Activated gamma-delta T cell (primary cell): Measurements from ENCODE around the gene TPM4.
A peak's percentile ranks its signal among the peaks of the same experiment; 100 is the strongest.
"Not testable (repeated sequence)": the region's sequence is repeated elsewhere in the genome, so short reads cannot be mapped to it uniquely, and the experiment has no call there.

Experiments used
- DNase-seq: peaks from one replicate; lab custom pipeline; 2025; lab: John Stamatoyannopoulos, UW

Gene TPM4

DNA sequence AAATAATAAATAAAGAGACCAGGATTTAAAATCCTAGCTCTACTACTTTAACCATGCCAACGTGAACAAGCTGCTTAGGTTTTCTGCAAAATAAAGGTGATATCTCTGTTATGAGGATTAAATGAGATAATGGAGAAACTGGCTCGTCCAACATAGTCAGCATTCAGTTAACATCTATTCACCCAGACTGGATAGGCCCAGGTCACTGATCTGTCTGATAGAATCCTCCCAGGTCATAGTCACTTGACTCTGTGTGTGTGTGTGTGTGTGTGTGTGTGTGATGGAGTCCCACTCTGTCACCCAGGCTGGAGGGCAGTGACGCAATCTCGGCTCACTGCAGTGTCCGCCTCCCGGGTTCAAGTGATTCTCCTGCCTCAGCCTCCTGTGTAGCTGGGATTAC lies 22.5 kb downstream of the TPM4 start:
- no peak for DNase-seq

DNA sequence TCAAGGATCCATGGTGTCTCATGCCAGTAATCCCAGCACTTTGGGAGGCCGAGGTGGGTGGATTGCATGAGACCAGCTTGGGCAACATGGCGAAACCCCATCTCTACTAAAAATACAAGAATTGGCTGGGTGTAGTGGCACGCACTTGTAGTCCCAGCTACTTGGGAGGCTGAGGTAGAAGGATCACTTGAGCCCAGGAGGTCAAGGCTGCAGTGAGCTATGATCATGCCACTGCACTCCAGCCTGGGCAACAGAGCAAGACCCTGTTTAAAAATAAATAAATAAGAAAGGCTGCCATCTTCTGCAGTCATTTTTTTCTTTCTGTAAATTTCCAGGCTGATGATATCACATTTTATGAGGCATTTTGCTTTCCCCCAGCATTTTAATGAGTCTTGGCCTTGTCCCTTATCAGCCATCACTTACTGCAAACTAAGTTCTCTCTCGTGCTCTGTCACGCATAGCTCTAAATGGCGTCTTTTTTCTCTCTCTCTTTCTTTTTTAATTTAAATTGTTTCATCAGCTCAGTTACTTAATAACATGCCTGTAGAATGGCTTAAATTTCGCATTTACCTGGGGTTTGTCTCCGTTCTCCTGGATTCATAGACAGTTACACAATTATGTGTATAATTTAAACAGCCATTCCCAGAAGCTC lies 23.1 kb downstream of the TPM4 start:
- not testable (repeated sequence) for DNase-seq

DNA sequence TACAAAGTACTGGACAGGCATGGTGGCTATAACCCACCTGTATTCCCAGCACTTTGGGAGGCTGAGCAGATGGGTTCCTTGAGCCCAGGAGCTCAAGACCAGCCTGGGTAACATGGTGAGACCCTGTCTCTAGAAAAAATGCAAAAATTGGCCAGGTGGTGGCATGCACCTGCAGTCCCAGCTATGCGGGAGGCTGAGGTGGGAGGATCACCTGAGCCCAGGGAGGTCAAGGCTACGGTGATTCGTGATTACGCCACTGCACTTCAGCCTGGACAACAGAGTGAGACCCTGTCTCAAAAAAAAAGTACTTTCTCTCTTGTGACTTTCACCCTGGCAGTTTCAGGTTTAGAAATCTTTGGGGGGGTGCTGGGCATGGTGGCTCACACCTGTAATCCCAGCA lies 24.2 kb downstream of the TPM4 start:
- no peak for DNase-seq

DNA sequence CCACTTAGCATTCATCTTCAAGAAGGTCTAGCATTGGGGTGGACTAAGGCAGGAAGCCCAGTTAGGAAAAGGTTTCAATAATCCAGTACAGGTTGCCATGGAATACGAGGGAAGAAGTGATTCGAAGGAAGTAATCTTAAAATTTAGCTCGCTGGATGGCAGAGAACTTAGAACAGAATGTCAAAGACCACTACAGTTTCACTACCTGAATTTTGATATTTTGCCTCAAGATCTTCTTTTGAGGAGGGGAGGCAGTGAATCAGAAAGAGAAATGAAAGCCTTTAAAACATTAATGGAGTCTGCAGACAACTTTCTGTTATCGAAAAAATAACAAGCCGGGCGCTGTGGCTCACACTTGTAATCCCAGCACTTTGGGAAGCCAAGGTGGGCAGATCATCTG lies 28.4 kb downstream of the TPM4 start:
- DNase-seq: no peak

DNA sequence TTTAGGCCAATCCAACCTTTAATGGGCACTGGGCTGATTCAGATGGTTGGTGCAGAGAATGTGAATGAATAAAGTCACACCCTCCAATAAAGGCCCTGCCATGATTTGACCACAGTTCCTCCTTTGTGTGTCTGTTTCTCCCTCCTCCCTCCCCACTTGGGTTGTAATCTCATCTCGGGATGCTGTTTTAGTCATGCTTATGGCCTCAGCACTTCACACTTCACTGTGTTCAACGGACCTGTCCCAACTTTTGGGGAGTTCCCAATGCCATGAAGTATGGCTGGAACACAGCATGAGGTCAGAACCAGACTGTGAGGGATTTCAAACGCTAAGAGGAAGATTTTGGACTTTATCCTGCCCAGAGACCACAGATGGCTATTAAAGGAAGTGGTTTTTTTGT lies 29.8 kb downstream of the TPM4 start:
- no peak for DNase-seq

DNA sequence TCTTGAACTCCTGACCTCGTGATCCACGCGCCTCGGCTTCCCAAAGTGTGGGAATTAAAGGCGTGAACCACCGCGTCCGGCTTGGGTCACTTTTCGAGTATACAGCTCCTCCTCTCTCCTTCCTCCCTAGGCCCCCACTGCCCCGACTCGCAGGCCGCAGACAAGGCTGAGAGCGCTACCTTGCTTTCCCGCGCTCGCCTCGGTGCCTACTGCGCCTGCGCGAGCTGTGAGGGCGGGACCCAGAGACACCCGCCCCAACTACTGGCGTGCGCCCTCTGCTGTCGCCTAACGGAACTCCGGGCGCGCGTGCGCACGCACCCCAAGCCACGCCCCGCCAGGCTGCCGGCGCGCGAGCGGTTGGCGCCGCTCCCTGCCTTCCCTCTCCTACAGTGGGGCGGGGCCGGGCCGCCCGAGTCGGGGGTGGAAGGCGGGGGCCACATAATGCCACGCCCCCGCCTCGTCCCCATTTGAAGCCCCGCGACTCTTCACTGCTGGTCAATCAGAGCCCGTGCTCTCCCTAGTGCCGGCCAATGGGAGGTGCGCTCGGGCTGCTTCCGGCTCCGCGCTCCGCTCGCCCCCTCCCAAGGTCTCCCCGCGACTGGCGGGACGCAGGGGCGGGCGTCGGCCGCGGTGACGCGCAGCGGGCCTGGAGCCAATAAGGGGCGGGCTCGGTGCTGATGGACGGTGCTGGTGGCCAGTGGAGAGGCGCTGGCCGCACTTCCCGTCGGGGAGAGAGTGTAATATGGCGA lies 35.0 kb downstream of the TPM4 start, which contains the start of gene RAB8A:
Gene RAB8A, plus strand, starts transcription at position 730 of the 749 bp plus-strand sequence. Its CDS starts 13 bp downstream, at position 743.
- peak; percentile 100 for DNase-seq

DNA sequence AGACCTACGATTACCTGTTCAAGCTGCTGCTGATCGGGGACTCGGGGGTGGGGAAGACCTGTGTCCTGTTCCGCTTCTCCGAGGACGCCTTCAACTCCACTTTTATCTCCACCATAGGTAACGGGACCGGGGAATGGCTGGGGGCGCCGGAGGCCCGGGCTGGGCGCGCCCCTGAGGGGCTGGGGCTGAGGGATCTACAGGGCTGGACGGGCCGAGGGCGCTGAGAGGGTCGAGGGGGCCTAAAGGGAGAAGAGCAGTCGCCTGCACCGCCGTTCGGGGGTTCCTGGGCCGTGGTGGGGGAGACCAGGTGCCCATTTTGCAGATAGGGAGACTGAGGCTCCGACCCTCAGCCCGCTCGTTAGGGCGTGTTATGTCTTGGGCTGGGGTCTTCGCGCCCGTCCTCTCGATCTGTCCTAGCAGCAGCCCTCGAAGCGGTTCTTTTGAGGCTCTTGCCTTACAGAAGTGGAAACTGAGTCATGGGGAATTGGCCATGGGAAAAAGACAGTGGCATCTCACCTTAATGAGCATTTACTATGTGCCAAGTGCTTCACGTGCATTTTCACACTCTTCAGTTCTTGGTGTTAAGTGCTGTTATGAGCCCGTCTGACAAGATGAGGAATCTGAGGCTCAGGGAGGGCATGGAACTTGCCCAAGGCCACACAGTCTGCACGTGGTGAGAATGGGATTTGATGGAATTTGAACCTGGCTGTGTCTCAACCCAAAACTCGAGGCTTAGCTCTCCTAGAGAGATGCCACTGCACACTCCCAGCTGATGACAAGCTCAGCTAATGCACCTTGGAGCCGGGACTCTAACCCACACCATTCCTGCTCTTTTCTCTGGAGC lies 35.8 kb downstream of the TPM4 start:
- no peak for DNase-seq

DNA sequence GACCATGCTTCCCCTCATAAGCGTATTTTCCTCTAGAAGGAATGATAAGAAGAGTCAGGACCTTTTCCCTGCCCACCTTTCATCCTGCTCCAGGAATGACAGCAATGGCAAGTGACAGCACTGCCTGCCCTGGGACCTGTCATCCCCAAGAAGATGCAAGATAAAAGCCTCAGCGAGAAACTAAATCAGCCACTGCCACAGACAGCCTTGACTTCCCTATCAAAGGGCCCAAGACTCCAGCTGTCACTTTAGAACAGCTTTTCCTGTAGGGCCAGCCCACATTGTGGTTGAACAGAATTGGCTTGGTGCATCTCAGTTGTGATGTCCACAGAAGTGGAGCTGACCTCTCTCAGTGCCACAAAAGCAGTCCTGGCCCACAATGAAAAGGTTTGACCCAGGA lies 36.5 kb downstream of the TPM4 start:
- DNase-seq: no peak

DNA sequence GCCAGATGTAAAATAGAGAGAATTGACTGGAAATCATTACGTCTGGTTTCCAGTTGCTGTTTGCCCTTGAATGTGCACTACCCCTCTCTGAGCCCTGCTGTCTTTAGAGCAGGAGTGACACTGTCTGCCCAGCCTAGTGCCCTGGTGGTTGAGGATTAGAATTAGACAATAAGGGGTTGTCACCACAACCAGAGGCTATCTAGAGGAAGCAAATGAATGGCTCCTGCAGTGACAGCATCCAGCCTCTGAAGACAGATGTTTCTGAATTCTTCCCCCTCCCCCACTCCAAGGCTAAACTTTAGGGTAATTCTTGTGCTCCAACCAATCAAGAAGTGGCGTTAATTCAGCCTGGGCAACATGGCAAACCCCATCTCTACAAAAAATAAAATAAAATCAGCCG lies 37.4 kb downstream of the TPM4 start:
- DNase-seq: no peak

DNA sequence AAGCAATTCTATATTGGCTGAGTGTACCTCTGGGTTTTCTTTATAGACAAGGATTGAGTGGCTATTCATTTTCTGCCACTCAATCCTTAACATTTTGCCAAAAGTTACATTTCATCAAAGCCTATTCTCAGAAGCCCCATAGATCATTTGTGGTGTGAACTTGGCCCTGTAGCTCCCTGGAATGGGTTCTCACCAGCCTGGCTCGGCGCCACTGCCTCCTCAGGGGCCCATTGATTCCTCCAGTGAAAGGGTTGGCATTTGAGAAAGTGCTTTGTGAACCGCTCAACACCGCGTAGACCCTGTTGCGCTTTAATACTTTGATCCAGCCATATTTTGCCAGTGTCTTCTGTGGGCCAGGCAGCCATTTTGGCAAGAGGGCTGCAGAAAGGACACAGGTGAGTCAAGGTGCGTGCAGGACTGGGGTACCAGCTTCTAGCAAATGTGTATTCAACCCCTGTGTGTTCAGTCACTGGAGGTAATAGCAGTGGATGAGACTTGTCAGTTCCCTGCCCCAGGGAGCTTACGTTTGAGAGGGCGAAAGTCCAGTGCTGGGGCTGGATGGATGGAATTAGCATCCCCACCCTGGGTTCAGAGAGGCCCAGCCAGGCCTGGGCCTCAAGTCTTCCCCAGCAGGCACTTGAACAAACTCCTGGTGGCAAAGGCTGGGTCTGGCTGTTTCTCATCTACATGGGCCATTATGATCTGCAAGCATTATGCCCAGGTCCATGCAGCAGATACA lies 39.2 kb downstream of the TPM4 start:
- DNase-seq: no peak

DNA sequence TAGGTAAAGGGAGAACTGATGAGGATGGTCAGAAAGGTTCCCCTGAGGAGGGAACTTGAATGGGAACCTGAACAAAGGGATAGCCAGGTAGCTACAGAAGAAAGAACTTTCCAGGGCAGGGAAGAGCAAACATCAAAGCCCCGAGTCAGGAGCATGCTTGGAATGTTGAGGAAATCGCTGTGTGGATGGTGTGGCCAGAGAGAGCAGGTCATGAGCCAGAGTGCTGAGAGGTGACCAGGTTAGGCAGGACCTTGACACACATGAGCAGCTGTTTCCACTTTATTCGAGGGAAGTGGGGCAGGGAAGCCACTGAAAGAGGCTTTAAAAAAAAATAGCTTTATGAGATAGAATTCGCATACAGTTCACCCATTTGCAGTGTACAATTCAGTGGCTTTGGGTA lies 39.8 kb downstream of the TPM4 start:
- no peak for DNase-seq

DNA sequence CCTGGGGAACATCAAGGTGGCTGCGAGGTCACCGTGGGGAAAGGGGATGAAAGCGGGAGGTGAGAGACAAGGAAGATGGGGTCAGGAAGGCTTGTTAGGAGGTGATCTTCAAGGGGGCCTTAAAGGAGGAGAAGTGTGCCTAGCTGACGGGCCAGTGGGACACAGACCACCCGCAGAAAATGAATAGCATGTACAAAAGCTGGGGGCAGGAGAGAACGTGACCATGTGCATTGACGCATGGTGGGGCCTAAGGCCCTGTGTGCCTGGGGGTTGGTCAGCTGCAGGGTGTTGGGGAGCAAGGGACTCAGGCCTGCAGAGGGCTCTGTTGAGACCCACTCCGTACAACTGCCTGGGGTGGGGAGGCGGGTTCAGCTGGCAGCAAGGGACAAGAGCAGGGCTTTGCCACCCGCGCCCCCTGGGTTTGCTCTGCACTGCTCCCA lies 41.3 kb downstream of the TPM4 start:
- no peak for DNase-seq

DNA sequence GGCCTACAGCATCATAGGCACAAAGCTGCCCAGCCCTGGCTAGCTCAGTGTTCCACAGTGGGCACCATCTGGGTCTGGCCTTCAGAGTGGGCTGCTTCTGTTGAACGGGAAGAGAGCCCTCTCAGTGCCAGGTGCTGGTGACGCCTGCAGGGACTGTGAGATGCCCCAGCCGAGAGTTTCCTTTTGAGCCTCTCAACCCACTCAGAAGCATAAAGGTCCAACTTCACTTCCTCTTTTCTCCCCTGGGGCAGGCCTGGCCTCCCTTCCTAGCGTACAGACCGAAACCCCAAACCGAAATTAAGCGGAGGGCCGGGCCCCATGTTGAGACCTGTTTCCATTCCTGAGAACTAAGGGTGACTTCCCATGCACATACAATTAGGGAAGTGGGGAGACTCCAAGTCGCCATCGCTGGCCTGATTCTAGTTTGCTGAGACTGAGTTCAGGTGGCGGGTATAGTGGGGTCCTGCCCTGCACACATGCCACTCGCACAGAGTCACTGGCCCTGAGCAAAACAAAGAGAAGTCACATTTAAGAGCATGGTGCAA lies 42.3 kb downstream of the TPM4 start:
- no peak for DNase-seq

DNA sequence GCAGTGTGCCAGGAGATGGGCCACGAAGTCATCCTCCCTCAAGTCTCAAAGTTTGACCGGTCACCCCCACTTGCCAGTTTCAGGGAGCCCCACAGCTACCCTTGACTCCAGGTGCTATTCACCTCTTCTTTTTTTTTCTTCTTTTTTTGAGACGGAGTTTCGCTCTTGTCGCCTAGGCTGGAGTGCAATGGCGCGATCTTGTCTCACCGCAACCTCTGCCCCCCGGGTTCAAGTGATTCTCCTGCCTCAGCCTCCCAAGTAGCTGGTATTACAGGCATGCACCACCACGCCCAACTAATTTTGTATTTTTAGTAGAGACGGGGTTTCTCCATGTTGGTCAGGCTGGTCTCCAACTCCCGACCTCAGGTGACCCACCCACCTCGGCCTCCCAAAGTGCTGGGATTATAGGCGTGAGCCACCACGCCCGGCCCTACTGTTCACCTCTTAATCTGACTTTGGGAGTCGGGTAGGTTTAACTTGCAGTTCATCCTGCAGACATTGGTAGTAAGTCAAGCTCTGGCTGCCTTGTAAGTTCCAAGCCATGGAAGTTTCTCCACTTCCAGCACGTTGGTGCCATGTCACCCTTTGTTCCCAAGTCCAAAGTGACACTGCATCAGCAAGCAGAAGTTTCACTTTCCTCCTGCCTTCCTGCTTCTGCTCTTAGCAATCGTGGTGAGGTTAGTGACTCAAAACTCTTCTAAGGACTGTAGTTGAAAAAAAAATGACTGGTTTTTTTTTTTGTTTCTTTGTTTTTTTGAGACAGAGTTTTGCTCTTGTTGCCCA lies 43.0 kb downstream of the TPM4 start:
- not testable (repeated sequence) for DNase-seq

DNA sequence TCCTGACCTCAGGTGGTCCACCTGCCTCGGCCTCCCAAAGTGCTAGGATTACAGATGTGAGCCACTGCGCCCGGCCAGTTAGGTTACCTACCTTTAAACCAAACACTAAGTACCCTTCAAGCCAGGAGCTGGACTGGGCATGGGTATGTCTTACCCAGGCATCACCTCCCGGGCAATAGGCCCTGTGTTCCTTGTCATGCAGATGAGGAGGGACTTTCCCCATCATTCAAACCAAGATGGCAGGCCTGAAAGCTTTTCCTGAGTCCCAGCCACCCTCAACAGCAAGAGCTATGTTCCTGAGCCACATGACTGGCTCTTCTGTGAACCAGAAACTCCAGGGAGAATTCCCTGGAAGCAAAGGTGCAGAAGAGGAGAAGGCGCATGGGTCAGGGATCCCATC lies 44.8 kb downstream of the TPM4 start:
- no peak for DNase-seq

DNA sequence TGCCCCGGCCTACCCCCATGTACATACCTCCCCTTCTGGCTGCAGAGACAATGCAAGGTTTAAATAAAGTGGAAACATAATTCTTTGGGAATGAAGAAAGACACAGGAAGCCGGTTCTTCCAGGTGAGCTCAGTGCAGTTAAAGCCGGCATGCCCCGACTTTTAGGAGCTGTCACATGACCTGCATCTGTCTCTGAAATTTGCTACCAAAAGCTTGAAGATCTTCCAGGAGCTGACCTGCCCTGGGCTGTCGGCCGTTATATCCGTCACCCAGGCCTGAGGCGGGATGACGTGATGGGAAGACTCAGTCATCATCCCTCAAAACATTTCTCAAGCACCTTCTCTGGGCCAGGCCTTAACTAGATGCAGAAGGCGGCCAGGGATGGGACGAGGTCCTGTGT lies 45.7 kb downstream of the TPM4 start:
- DNase-seq: no peak

DNA sequence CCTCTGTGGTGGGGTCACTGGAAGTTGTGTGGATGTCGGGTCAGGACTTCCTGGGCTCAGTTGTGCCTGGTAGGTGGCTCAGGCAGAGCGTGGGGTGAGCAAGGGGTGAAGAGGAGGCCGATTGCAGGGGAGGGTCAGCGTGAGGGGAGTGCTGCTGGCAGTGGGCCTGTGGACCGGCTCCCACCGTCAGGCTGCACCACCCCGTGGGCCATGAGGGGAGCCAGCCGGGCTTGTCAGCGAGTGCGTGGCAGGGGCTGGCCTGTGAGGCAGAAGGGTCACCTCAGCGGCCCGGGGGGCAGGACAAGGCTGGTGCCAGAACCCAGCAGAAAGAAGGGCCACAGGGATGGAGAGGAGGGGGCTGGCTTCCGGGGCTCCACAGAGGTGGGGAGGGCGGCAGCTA lies 48.7 kb downstream of the TPM4 start:
- DNase-seq: no peak

DNA sequence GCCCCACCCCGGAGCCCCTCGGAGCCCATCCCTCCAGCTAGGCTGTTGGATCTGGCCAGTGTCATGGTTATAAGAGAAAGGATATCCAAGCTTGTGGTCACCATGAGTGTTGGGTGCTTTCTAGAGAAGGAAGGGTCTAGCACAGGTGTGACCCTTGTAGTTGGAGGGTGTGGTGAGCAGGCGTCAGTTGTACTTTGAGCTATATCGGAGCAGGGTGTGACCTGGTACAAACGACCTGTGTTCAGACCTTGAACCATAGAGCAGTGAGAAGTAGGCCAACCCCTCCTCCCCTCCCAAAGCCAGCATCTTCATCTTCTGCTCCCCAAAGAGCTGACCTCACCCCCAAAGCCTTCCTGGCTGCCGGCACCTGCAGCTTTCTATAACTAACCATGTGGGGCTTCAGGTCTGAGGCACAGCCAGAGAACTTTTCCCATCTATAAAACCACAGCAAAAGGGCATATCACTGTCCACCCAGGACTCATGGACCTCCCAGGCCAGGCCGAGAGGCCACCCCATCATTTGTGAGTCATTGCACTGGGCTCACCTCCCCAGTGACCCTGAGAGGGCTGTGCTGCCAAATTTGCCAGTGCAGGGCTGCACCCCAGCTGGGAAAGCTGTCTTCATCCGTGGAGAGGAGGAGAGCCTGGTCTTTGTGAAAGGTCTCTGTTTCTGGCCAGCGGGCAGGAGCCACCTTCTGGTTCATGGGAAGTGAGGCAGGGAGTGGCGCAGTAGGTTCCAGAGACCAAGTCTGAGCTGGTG lies 49.6 kb downstream of the TPM4 start:
- DNase-seq: no peak

DNA sequence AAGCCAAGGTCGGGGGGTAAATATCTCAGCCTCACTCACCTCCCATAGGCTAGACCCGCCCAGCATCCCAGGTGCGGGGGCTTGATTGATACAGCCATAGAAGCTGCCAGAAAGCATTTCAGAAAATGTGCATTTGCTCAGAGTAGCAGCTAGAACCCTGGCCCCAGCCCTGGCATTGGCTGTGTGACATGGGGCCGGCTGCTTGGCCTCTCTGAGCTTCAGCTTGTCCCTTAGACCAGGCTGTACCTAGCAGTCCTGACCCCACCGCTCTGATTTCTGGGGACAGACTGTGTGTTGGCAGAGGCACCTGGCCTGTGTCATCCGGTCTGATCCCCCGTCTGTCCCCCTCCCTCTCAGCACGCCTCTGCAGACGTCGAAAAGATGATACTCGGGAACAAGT lies 50.8 kb downstream of the TPM4 start:
- DNase-seq: no peak

DNA sequence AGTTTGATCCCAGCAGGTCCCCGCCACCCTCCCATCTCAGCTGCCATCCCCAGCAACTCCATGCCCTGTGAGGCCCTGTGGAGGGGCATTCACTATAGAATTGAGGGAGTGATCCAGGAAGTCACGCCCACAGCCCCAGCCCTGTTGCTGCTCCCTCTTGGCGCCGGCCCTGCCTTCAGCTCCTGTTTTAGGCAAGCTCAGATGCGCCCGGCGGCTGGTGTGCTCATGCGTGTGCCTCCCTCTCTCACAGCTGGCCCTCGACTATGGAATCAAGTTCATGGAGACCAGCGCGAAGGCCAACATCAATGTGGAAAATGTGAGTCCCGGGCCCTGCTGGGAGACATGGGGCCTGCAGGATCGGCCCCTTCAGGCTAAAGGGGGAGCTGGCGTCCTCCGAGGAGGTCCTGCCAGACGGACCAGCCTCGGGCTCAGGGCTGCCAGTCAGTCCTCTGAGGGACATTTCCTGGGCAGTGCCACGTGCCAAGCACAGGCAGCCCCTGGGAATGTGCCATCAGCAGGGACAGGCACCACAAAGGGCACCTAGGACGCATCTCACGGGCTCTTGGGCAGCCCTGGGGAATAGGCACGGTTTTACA lies 51.6 kb downstream of the TPM4 start:
- DNase-seq: no peak
